Suppressor macrophage treated with lipopolysaccharide for 1 hour (primary cell): ENCODE data around the gene ARHGAP19.

ENCODE experiments used
- DNase-seq, 3 donors: peaks; one replicate each; pipeline ENCODE4 v3.0.0-alpha.2; 2020 to 2022

ARHGAP19 gene

GRCh38 chr10:97190450-97190849 is 102.0 kb downstream of the ARHGAP19 start:
- DNase-seq, result no peak

DNA sequence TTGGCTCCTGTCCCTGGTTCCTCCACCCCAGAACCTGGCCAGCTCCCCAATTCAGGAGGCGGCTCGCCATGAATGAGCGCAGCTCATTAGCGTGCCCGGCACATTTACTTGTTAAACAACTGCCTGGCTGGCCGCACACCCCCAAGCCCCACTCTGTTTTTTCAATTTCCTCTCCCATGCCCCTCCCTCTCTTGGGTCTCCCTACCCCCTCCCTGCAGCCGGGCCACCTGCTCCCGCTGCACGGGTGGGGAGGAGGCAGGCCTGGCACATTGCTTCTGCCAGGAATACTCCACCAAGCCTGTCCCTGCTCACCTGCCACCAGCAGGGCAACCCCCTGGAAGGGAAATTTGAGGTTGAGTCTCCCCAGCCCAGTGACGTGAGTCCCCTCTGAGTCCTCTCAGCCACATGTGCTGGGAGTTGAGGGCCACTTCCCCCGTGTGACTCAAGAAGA is 104.2 kb downstream of the ARHGAP19 start:
- peak in 2 of 3 donors; percentile 29 to 44 for DNase-seq

GRCh38 chr10:97186911-97187310 is 105.5 kb downstream of the ARHGAP19 start:
- no peak for DNase-seq

GRCh38 chr10:97185326-97186058 is 106.9 kb downstream of the ARHGAP19 start, which contains the start of gene SLIT1:
Gene SLIT1, minus strand, starts transcription at chr10:97185959. Its CDS starts 285 bp downstream, at chr10:97185674.
- no peak for DNase-seq

DNA sequence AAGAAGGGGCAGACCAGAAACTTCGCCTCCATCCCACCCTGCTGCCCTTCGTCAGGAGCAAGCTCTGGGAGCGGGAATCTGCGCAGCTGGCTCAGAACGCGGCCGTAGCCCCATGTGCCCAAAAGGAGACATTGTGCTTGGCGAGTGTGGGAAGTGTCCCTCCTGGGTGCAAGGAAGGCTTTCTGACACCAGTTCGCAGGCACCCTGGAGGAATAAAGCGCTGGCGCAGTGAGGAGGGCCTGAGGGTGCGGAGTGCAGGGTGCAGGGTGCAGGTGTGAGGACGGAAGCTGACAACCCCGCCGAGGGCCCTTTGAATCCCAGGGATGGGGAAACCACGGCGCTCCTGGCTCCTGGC is 107.5 kb downstream of the ARHGAP19 start:
- no peak for DNase-seq

DNA sequence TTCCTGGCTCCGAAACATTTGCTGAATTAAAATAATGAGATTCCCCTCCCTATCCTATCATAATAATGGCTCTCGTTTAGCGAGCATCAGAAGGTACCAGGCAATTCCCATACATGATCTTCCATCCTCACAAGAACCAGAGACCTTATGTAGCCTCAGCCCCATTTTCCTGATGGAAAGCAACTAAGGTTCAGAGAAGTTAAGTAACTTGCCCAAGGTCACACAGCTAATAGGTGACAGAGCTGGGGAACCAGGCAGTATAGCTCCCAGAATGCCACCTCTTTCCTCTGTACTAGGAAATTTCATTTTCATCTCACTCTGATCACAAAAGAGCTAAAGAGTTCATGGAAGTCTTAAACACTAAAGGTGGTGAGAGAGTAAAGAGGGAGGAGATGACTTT is 109.1 kb downstream of the ARHGAP19 start:
- DNase-seq, result no peak

GRCh38 chr10:97182288-97182990 is 110.0 kb downstream of the ARHGAP19 start:
- no peak for DNase-seq

- DNase-seq, result no peak
Observed at GRCh38 chr10:97180986-97181385, 111.5 kb downstream of the ARHGAP19 start.

GRCh38 chr10:97180363-97180755 is 112.1 kb downstream of the ARHGAP19 start:
- no peak for DNase-seq

DNA sequence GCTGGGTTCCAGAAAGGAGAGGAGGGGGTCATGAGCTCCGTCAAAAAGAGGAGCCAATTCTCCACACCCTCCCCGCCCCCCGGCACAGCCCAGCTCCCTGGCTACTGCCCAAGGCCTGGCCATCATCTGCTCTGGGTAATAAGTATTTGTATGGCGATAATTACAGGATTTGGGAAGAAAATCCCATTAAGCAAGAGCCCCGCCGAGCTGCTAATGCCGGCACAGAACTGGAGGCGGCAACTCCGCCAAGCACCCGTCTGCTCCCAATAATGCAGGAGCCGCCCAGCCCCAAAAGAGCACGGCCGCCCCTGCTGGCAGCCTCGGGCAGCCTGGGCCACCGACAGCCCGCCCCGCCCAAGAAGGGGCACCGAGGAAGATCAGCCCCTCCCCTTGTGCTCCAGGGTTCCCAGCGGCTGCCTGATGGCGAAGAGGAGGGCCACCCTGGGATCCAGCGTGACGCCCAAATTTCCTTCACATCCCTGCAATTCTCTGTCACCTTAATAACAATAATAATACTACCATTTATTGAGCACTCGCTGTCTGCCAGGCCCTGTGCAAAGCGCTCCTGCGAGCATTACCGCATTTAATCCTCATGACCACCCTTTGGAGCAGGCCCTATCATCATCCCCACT is 112.6 kb downstream of the ARHGAP19 start:
- DNase-seq, result peak; percentile 26 to 52 (median 32)

DNA sequence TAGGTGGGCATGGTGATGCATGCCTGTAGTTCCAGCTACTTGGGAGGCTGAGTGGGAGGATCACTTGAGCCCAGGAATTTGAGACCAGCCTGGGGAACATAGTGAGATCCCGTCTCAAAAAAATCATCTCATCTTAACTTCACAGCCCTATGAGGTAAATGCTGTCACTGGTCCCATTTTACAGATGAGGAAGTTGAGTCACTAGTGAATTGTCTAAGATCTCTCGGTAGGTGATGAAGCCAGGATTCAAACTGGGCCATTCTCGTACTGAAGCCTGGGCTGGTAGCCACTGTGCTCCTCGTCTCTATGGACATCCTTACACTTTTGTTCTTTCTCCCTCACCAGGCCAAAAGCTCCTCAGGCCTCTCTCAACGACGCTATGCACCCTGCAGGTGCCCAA is 113.1 kb downstream of the ARHGAP19 start:
- DNase-seq, result no peak

GRCh38 chr10:97178074-97178473 is 114.4 kb downstream of the ARHGAP19 start:
- no peak for DNase-seq

- no peak for DNase-seq
Observed at GRCh38 chr10:97176226-97176625, 116.2 kb downstream of the ARHGAP19 start.

- DNase-seq, result no peak
Observed at GRCh38 chr10:97175586-97175985, 116.9 kb downstream of the ARHGAP19 start.

DNA sequence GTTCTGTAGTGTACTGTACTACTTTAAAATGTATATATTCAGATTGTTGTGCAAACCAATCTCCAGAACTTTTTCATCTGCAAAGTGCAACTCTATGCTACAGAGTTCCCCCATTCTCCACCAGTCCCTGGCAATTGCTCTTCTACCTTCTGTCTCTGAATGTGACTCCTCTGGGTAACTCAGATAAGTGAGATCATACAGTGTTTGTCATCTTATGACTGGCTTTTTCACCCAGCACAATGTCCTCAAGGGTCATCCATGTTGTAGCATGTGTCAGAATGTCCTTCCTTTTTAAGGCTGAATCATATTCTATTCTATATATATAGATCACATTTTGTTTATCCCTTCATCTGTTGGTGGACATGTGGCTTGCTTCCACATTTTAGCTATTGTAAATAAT is 117.5 kb downstream of the ARHGAP19 start:
- DNase-seq, result peak; percentile 47 to 79 (median 48)

GRCh38 chr10:97174276-97174775 is 118.1 kb downstream of the ARHGAP19 start:
- no peak for DNase-seq

DNA sequence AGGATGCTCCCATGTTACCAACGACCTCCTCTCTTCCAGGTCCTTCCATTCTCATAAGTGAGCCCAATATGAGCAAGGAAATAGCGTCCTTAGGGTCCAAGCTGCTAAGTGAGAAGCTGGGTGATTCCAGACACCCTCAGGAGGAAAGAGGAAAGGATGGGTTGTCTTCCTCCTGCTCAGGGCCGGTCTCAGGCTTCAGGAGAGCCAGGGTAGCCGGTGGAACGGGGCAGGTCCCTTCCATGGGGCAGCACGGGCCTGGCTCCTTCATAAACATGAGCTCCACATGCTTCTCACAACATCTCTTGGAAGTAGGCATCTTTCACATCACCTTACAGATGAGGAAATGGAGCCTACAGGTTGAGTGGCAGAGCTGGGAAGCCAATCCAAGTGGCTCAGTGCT is 119.4 kb downstream of the ARHGAP19 start:
- no peak for DNase-seq
